ENCODE measurements around the gene LGALS8.

Gene LGALS8

DNA sequence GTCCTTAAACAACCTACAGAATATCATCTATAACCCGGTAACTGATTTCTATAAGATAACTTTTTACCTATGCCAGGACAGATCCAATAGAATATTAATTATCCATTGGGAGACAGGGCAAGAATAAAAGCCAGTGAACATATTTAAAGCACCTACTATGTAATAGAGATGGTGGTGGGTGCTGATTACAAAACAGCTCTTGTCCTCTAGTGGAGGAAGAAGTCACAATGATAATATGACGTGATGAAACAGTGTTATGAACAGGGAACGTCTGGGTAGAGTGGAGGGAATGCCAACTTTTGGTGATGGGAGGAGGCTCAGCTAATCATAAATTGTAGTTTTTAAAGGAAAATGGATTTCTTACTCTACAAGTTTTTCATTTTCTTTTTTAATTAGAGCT, 2.3 kb downstream of the LGALS8 start:
- ATAC-seq (ENCODE audit: low read depth) (no peak), DNase-seq (ENCODE audit: low spot score) (no peak)
- no peaks in the 10 kb centered on the region for H3K9me3 ChIP-seq (ENCODE audit: severe bottlenecking)
- TF ChIP-seq, protein P1, sequence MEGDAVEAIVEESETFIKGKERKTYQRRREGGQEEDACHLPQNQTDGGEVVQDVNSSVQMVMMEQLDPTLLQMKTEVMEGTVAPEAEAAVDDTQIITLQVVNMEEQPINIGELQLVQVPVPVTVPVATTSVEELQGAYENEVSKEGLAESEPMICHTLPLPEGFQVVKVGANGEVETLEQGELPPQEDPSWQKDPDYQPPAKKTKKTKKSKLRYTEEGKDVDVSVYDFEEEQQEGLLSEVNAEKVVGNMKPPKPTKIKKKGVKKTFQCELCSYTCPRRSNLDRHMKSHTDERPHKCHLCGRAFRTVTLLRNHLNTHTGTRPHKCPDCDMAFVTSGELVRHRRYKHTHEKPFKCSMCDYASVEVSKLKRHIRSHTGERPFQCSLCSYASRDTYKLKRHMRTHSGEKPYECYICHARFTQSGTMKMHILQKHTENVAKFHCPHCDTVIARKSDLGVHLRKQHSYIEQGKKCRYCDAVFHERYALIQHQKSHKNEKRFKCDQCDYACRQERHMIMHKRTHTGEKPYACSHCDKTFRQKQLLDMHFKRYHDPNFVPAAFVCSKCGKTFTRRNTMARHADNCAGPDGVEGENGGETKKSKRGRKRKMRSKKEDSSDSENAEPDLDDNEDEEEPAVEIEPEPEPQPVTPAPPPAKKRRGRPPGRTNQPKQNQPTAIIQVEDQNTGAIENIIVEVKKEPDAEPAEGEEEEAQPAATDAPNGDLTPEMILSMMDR (IDR thresholded peaks at IDR 0.05; ENCODE audit: poor library complexity, severe bottlenecking): no peak
- peaks cover 19% of the 10 kb centered on the region for H3K36me3 ChIP-seq (ENCODE audit: low read depth)
- H3K27ac ChIP-seq (ENCODE audit: poor library complexity, severe bottlenecking): no peak overlapping the region
- no peaks in the 10 kb centered on the region for H3K27me3 ChIP-seq (ENCODE audit: insufficient read depth, poor library complexity, severe bottlenecking)
- no peak overlapping the region for H3K4me3 ChIP-seq (ENCODE audit: severe bottlenecking)
- H3K4me1 ChIP-seq (ENCODE audit: insufficient read depth, poor library complexity, severe bottlenecking): no peaks in the 10 kb centered on the region

DNA sequence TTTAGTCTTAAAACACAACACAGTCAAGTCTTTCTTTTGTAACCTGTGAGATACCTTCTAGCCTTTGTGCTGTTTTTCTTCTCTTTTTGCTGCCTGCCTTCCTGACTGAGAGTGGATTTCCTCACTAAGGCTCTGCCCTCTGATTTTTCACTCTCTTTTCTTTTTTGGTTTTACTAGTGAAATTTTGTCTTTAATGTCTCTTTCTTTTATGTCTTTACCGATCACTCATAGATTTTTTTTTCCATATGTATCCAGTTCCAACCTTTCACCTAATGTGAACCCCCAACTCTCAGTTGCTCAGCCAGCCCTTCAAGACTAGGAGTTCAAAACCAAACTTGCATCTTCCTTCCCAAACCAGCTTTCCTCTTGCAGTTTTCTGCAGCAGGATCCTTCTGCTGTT, 6.5 kb downstream of the LGALS8 start:
- no peak for ATAC-seq (ENCODE audit: low read depth)
- TF ChIP-seq, protein P1 (IDR thresholded peaks at IDR 0.05; ENCODE audit: poor library complexity, severe bottlenecking): no peak
- no peaks in the 10 kb centered on the region for H3K9me3 ChIP-seq (ENCODE audit: severe bottlenecking)
- no peak overlapping the region for H3K4me3 ChIP-seq (ENCODE audit: severe bottlenecking)
- H3K36me3 ChIP-seq (ENCODE audit: low read depth): peaks cover 20% of the 10 kb centered on the region
- DNase-seq (ENCODE audit: low spot score): no peak
- peaks cover 4% of the 10 kb centered on the region for H3K4me1 ChIP-seq (ENCODE audit: insufficient read depth, poor library complexity, severe bottlenecking)
- H3K27me3 ChIP-seq (ENCODE audit: insufficient read depth, poor library complexity, severe bottlenecking): no peaks in the 10 kb centered on the region
- no peak overlapping the region for H3K27ac ChIP-seq (ENCODE audit: poor library complexity, severe bottlenecking)

GRCh38 chr1:236530959-236531358, 7.2 kb downstream of the LGALS8 start:
- DNase-seq (ENCODE audit: low spot score) (no peak), ATAC-seq (ENCODE audit: low read depth) (no peak)
- Histone ChIP-seq H3K27me3 (ENCODE audit: insufficient read depth, poor library complexity, severe bottlenecking) (no peaks in the 10 kb centered on the region), H3K4me1 (ENCODE audit: insufficient read depth, poor library complexity, severe bottlenecking) (peaks cover 4% of the 10 kb centered on the region), H3K36me3 (ENCODE audit: low read depth) (peaks cover 16% of the 10 kb centered on the region), H3K27ac (ENCODE audit: poor library complexity, severe bottlenecking) (no peak overlapping the region), H3K4me3 (ENCODE audit: severe bottlenecking) (no peak overlapping the region), H3K9me3 (ENCODE audit: severe bottlenecking) (no peaks in the 10 kb centered on the region)
- TF ChIP-seq, protein P1 (IDR thresholded peaks at IDR 0.05; ENCODE audit: poor library complexity, severe bottlenecking): no peak

- peaks cover 4% of the 10 kb centered on the region for H3K4me1 ChIP-seq (ENCODE audit: insufficient read depth, poor library complexity, severe bottlenecking)
- no peak for DNase-seq (ENCODE audit: low spot score)
- no peak overlapping the region for H3K27ac ChIP-seq (ENCODE audit: poor library complexity, severe bottlenecking)
- H3K36me3 ChIP-seq (ENCODE audit: low read depth): peaks cover 10% of the 10 kb centered on the region
- no peak overlapping the region for H3K4me3 ChIP-seq (ENCODE audit: severe bottlenecking)
- TF ChIP-seq, protein P1 (IDR thresholded peaks at IDR 0.05; ENCODE audit: poor library complexity, severe bottlenecking): no peak
- H3K27me3 ChIP-seq (ENCODE audit: insufficient read depth, poor library complexity, severe bottlenecking): no peaks in the 10 kb centered on the region
- ATAC-seq (ENCODE audit: low read depth): no peak
- no peaks in the 10 kb centered on the region for H3K9me3 ChIP-seq (ENCODE audit: severe bottlenecking)
These were observed 9.1 kb downstream of the LGALS8 start for GRCh38 chr1:236532850-236533249.

GRCh38 chr1:236534151-236534651, 10.4 kb downstream of the LGALS8 start:
- H3K9me3 ChIP-seq (ENCODE audit: severe bottlenecking): no peaks in the 10 kb centered on the region
- DNase-seq (ENCODE audit: low spot score): no peak
- H3K27ac ChIP-seq (ENCODE audit: poor library complexity, severe bottlenecking): no peak overlapping the region
- no peaks in the 10 kb centered on the region for H3K27me3 ChIP-seq (ENCODE audit: insufficient read depth, poor library complexity, severe bottlenecking)
- no peak for ATAC-seq (ENCODE audit: low read depth)
- peaks cover 16% of the 10 kb centered on the region for H3K36me3 ChIP-seq (ENCODE audit: low read depth)
- H3K4me1 ChIP-seq (ENCODE audit: insufficient read depth, poor library complexity, severe bottlenecking): peaks cover 4% of the 10 kb centered on the region
- no peak overlapping the region for H3K4me3 ChIP-seq (ENCODE audit: severe bottlenecking)
- TF ChIP-seq, protein P1 (IDR thresholded peaks at IDR 0.05; ENCODE audit: poor library complexity, severe bottlenecking): no peak

Measured in RWPE2 (cell line).